Activated CD8-positive, alpha-beta memory T cell treated with anti-CD3 and anti-CD28 coated beads, Interleukin-2, amount 50 U/mL, for 4 hours (primary cell): ENCODE measurements around the gene UQCRH.
"Not testable (repeated sequence)": the region's sequence is repeated elsewhere in the genome, so short reads cannot be mapped to it uniquely, and the experiment has no call there.

Experiments used
- DNase-seq: peaks from one replicate; pipeline ENCODE4 v3.0.0-alpha.2; 2020

Gene UQCRH

GRCh38 chr1:46334030-46334384 is 30.5 kb downstream of the UQCRH start:
- DNase-seq = no peak

GRCh38 chr1:46335081-46335480 is 31.6 kb downstream of the UQCRH start:
- no peak for DNase-seq

- DNase-seq = not testable (repeated sequence)
Measured at GRCh38 chr1:46337409-46337808, 33.9 kb downstream of the UQCRH start.

- DNase-seq = peak; percentile 80
Measured at GRCh38 chr1:46340404-46341221, 37.1 kb downstream of the UQCRH start, which contains the start of gene NSUN4. NSUN4 (plus strand) TSS chr1:46340807; CDS start chr1:46340827, 20 bp downstream.

- no peak for DNase-seq
Measured at GRCh38 chr1:46341222-46342083, 38.0 kb downstream of the UQCRH start.

GRCh38 chr1:46342084-46342656 is 38.7 kb downstream of the UQCRH start:
- no peak for DNase-seq

- no peak for DNase-seq
Measured at GRCh38 chr1:46342677-46343350, 39.3 kb downstream of the UQCRH start.

- DNase-seq = no peak
Measured at GRCh38 chr1:46343351-46343695, 39.8 kb downstream of the UQCRH start.

- no peak for DNase-seq
Measured at GRCh38 chr1:46343705-46344104, 40.2 kb downstream of the UQCRH start.

- DNase-seq = no peak
Measured at GRCh38 chr1:46344481-46344880, 41.0 kb downstream of the UQCRH start.

- DNase-seq = no peak
Measured at GRCh38 chr1:46345281-46345680, 41.8 kb downstream of the UQCRH start.

GRCh38 chr1:46352363-46352762 is 48.9 kb downstream of the UQCRH start:
- DNase-seq = no peak

GRCh38 chr1:46355920-46356319 is 52.4 kb downstream of the UQCRH start:
- not testable (repeated sequence) for DNase-seq

- no peak for DNase-seq
Measured at GRCh38 chr1:46362158-46362557, 58.7 kb downstream of the UQCRH start.

GRCh38 chr1:46363121-46363520 is 59.6 kb downstream of the UQCRH start:
- no peak for DNase-seq

- no peak for DNase-seq
Measured at GRCh38 chr1:46364612-46365011, 61.1 kb downstream of the UQCRH start.

- not testable (repeated sequence) for DNase-seq
Measured at GRCh38 chr1:46365796-46366195, 62.3 kb downstream of the UQCRH start.
